Peyer's patch (tissue), 4 donors: ENCODE measurements around the gene THSD1. TPM values are rescaled to one million over a fixed set of nuclear protein-coding genes. Genes with fewer than 3 reads are reported as not detected.

Source experiments
- DNase-seq, 3 donors: peaks; one replicate each; pipeline ENCODE4 v3.0.0-alpha.2; 2017 to 2019
- H3K27ac ChIP-seq, 4 donors: fragments of 200-600 bp; sonication (generic); one replicate each; pipeline ENCODE4 v1.5.1; 2016 to 2019
- H3K27me3 ChIP-seq, 2 donors: fragments of 200-600 bp; sonication (generic); one replicate each; pipeline ENCODE4 v1.5.1; 2019
- H3K36me3 ChIP-seq, 3 donors: fragments of 200-600 bp; sonication (generic); one replicate each; pipeline ENCODE4 v1.5.1; 2016 to 2019
- H3K4me1 ChIP-seq, 4 donors: fragments of 200-600 bp; sonication (generic); one replicate each; pipeline ENCODE4 v1.5.1; 2016 to 2019
- H3K4me3 ChIP-seq, 4 donors: fragments of 200-600 bp; sonication (generic); 1 replicate in 3 of 4; 2 replicates in 1 of 4; pipeline ENCODE4 v1.5.1; 2016 to 2019; ENCODE audit warnings: mild to moderate bottlenecking in 1 of 4
- H3K9me3 ChIP-seq, 4 donors: fragments of 200-600 bp; sonication (generic); one replicate each; pipeline ENCODE4 v1.5.1; 2016 to 2019; ENCODE audit warnings: mild to moderate bottlenecking in 1 of 4
- POLR2A ChIP-seq, 2 donors: fragments of 450-650 bp; IDR thresholded peaks; one replicate each; pipeline ENCODE4 v1.5.1; 2017; ENCODE audit warnings: antibody characterized with exemption in 2 of 2, mild to moderate bottlenecking in 2 of 2, moderate library complexity in 2 of 2
- total RNA-seq, 4 donors: library from RNA; depleted of rRNA; stranded (reverse); fragments of >200 nt; gene quantifications; one replicate each; pipeline ENCODE4 v1.1.0, GENCODE V29; 2016
- TF ChIP-seq, protein P1 (sequence below), 6 experiments: fragments of 450-650 bp in 4 of 6; fragments of 200-600 bp in 2 of 6; sonication (generic) in 1 of 6; IDR thresholded peaks; one replicate each; pipeline ENCODE4 v1.5.1; 2017 to 2019; ENCODE audit warnings: antibody characterized with exemption in 6 of 6, mild to moderate bottlenecking in 3 of 6, moderate library complexity in 1 of 6

THSD1 gene
- total RNA-seq, 4 donors from 2014 or later: 2.1 to 5.0 (median 2.5) TPM

DNA sequence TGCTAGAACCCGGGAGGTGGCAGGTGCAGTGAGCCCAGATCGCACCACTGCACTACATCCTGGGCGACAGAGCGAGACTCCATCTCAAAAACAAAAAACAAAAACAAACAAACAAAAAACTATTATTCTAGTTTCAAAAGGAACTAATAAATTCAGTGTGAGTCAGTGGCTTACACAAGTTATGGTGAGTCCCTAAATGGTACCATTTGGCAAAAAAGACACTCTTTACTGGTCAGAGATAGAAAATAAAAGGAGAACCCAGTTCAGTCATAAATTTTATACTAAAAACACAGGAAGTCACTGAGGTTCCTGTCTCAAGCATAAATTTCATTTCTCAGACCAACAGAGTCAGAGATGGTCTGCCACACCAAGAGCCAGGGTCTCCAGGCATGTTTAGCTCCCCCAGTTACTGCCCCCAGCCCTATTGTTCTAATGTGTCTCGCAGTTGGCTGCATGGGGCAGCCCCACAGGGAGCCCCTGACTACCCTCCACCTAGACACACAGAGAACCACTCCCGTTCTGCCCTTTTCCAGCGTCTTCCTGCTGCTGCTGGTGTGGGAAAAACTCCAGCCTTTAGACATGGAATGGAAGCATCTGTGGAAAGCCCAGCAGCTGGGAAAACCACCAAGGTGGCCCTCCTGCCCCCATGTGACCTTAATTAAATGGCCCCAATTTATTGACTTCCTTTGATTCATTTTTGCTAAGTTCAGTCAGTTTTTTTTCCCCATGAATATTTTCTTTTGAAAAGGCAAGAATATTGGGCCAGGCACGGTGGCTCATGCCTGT is 12.2 kb downstream of the THSD1 start:
- no peak for DNase-seq
- TF ChIP-seq POLR2A (IDR thresholded peaks at IDR 0.05): no peak
- TF ChIP-seq, protein P1, sequence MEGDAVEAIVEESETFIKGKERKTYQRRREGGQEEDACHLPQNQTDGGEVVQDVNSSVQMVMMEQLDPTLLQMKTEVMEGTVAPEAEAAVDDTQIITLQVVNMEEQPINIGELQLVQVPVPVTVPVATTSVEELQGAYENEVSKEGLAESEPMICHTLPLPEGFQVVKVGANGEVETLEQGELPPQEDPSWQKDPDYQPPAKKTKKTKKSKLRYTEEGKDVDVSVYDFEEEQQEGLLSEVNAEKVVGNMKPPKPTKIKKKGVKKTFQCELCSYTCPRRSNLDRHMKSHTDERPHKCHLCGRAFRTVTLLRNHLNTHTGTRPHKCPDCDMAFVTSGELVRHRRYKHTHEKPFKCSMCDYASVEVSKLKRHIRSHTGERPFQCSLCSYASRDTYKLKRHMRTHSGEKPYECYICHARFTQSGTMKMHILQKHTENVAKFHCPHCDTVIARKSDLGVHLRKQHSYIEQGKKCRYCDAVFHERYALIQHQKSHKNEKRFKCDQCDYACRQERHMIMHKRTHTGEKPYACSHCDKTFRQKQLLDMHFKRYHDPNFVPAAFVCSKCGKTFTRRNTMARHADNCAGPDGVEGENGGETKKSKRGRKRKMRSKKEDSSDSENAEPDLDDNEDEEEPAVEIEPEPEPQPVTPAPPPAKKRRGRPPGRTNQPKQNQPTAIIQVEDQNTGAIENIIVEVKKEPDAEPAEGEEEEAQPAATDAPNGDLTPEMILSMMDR (IDR thresholded peaks at IDR 0.05): no peak
- no peak overlapping the region for H3K4me3 ChIP-seq
- no peaks in the 10 kb centered on the region for H3K4me1 ChIP-seq
- H3K9me3 ChIP-seq: no peaks in the 10 kb centered on the region
- H3K36me3 ChIP-seq: no peaks in the 10 kb centered on the region
- no peaks in the 10 kb centered on the region for H3K27me3 ChIP-seq
- H3K27ac ChIP-seq: no peak overlapping the region

DNA sequence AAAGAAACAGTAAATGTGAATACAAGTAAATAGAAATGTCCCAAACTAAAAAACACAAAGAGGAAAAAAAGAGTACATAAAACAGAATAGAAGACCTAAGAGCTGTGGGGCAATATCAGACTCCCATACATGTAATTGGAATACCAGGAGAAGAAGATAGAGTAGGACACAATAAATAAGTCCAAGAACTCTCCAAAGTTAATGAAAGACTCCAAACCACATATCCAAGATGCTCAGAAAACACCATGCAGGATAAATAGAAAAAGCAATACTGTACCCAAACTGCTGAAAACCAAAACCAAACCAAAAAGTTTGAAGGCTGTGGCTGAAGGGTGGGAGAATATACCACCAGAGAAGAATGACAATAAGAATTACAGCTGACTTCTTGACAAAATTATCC is 18.3 kb downstream of the THSD1 start:
- TF ChIP-seq, protein P1 (IDR thresholded peaks at IDR 0.05): no peak
- TF ChIP-seq POLR2A (IDR thresholded peaks at IDR 0.05): no peak
- Histone ChIP-seq H3K36me3 (no peaks in the 10 kb centered on the region), H3K27me3 (no peaks in the 10 kb centered on the region), H3K4me3 (no peak overlapping the region), H3K4me1 (no peaks in the 10 kb centered on the region), H3K27ac (no peak overlapping the region), H3K9me3 (no peaks in the 10 kb centered on the region)
- DNase-seq: no peak

DNA sequence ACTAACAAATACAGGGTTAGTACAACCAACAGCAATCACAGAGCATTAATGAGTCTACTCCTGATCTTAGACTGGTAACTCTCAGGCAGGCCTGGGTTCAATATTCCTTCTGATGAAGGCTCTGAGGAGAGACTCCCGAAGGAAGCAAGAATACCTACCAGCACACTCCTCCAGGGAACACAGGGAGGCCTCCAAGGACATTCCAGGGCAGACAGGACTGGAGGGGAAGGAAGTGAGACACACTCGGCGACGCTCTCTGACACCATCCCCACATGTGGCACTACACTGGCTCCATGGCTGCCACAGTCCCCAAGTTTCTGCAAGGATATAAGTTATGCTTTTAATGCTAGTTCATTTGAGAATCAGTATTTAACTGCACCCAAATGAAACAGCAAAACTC is 20.1 kb downstream of the THSD1 start:
- Histone ChIP-seq H3K4me1 (no peaks in the 10 kb centered on the region), H3K36me3 (no peaks in the 10 kb centered on the region), H3K27me3 (no peaks in the 10 kb centered on the region), H3K9me3 (no peaks in the 10 kb centered on the region), H3K27ac (no peak overlapping the region), H3K4me3 (no peak overlapping the region)
- TF ChIP-seq, protein P1 (IDR thresholded peaks at IDR 0.05): no peak
- TF ChIP-seq POLR2A (IDR thresholded peaks at IDR 0.05): no peak
- no peak for DNase-seq

DNA sequence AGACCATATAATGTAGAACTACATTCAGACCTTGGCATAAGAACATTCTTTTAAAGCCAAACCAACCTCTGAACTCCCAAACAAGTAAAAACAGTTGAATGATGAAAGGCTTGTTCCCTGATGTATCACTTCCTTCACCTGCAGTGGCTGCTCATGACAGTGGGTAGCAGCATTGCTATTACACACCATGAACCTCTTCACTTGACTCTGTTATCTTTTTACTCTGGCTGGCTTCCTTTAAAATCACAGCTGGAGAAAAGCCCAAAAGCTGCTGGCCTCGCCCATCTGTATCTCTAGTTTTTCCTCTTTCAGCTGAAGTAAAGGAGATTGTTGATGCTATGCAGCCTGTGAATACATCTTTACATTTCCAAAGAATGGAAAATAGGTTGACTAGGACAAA is 22.6 kb downstream of the THSD1 start:
- DNase-seq: no peak
- TF ChIP-seq POLR2A (IDR thresholded peaks at IDR 0.05): no peak
- Histone ChIP-seq H3K36me3 (no peaks in the 10 kb centered on the region), H3K4me3 (no peak overlapping the region), H3K27ac (no peak overlapping the region), H3K27me3 (no peaks in the 10 kb centered on the region), H3K4me1 (no peaks in the 10 kb centered on the region), H3K9me3 (no peaks in the 10 kb centered on the region)

DNA sequence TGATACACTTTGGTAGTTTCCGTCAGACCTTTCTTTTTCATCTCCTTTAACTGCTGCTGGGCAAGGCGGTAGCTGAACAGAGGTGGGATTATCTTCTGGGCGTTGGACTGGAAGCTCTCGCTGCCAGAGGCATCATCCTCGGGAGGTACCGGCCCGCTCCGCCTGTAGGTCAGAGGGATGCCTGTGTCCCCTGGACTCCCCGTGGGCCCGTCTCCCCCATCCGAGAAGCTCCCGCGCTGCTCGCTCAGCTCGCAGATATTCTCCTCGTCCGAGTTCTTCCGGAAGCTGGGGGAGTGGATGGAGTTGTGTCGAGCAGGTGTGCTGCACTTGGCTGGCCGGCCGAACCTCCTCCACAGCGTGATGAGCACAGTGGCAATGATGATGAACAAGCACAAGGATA is 27.7 kb downstream of the THSD1 start:
- no peaks in the 10 kb centered on the region for H3K9me3 ChIP-seq
- H3K27ac ChIP-seq: no peak overlapping the region
- no peaks in the 10 kb centered on the region for H3K4me1 ChIP-seq
- DNase-seq: no peak
- no peaks in the 10 kb centered on the region for H3K36me3 ChIP-seq
- H3K27me3 ChIP-seq: no peaks in the 10 kb centered on the region
- H3K4me3 ChIP-seq: no peak overlapping the region
- TF ChIP-seq POLR2A (IDR thresholded peaks at IDR 0.05): no peak
- TF ChIP-seq, protein P1 (IDR thresholded peaks at IDR 0.05): no peak

DNA sequence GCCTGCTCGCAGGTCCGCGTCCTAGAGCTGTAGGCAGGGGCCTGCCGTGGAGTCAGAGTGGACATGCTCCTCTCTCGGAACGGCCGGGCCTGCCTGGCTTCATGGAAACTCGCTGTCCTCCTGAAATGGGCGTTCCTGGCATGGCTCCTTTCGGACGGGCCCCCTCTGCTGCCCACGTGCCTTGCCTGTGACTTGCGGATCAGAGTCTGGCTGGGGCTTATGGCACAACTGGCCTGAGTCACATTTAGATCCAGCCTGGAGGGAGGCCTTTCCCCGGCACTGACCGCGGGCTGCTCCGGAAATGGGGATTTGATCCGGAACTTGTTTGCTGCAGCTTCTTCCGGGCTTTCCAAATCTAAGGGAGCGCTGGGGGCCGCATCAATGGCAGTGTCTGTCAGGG is 28.1 kb downstream of the THSD1 start:
- Histone ChIP-seq H3K4me1 (no peaks in the 10 kb centered on the region), H3K27me3 (no peaks in the 10 kb centered on the region), H3K9me3 (no peaks in the 10 kb centered on the region), H3K27ac (no peak overlapping the region), H3K4me3 (no peak overlapping the region), H3K36me3 (no peaks in the 10 kb centered on the region)
- DNase-seq: no peak
- TF ChIP-seq, protein P1 (IDR thresholded peaks at IDR 0.05): no peak
- TF ChIP-seq POLR2A (IDR thresholded peaks at IDR 0.05): no peak
